Spleen (tissue), 11 donors: ENCODE data around the gene FCRL6. TPM values are rescaled to one million over a fixed set of nuclear protein-coding genes. Genes with fewer than 3 reads are reported as not detected.

Experiments used
- DNase-seq: peaks from one replicate; pipeline ENCODE4 v3.0.0-alpha.2; 2020
- H3K27ac ChIP-seq, 8 donors: fragments of 200-600 bp; sonication (generic) in 7 of 8; 1 replicate in 4 of 8; 2 replicates in 4 of 8; pipeline versions ENCODE4 v1.5.0 to v1.8.0; 2016 to 2021; ENCODE audit warnings: inconsistent platforms in 4 of 8, mild to moderate bottlenecking in 4 of 8, moderate library complexity in 1 of 8
- H3K27me3 ChIP-seq, 7 donors: fragments of 200-600 bp; sonication (generic) in 6 of 7; replicated peaks in 1 of 7; 1 replicate in 4 of 7; 2 replicates in 3 of 7; pipeline versions ENCODE4 v1.5.0 to v1.8.0; 2016 to 2021; ENCODE audit warnings: inconsistent platforms in 3 of 7, mild to moderate bottlenecking in 1 of 7
- H3K36me3 ChIP-seq, 6 donors: fragments of 200-600 bp; sonication (generic) in 5 of 6; 1 replicate in 4 of 6; 2 replicates in 2 of 6; pipeline versions ENCODE4 v1.5.0 to v1.8.0; 2016 to 2021; ENCODE audit warnings: inconsistent platforms in 2 of 6
- H3K4me1 ChIP-seq, 6 donors: fragments of 200-600 bp; sonication (generic) in 5 of 6; 1 replicate in 3 of 6; 2 replicates in 3 of 6; pipeline versions ENCODE4 v1.5.0 to v1.8.0; 2016 to 2021; ENCODE audit warnings: inconsistent platforms in 3 of 6
- H3K4me3 ChIP-seq, 8 donors: fragments of 200-600 bp; sonication (generic) in 7 of 8; 1 replicate in 4 of 8; 2 replicates in 4 of 8; pipeline versions ENCODE4 v1.5.0 to v1.8.0; 2016 to 2021; ENCODE audit warnings: inconsistent platforms in 4 of 8, mild to moderate bottlenecking in 4 of 8, moderate library complexity in 2 of 8
- H3K9me3 ChIP-seq, 8 donors: fragments of 200-600 bp; sonication (generic) in 7 of 8; 1 replicate in 4 of 8; 2 replicates in 4 of 8; pipeline versions ENCODE4 v1.5.0 to v1.8.0; 2016 to 2021; ENCODE audit warnings: inconsistent platforms in 4 of 8
- CTCF ChIP-seq, 11 experiments: fragments of 200-600 bp in 7 of 11; fragments of 450-650 bp in 4 of 11; sonication (generic) in 4 of 11; IDR thresholded peaks in 8 of 11; conservative IDR thresholded peaks in 3 of 11; 1 replicate in 7 of 11; 2 replicates in 4 of 11; pipeline versions ENCODE4 v1.4.0 to v1.8.0; 2016 to 2021; ENCODE audit warnings: antibody characterized with exemption in 11 of 11, inconsistent platforms in 4 of 11, mild to moderate bottlenecking in 1 of 11
- POLR2A ChIP-seq, 3 donors: fragments of 450-650 bp; IDR thresholded peaks; one replicate each; pipeline ENCODE4 v1.5.1; 2017; ENCODE audit warnings: antibody characterized with exemption in 3 of 3, mild to moderate bottlenecking in 1 of 3
- POLR2AphosphoS5 ChIP-seq, 3 donors: sonication (generic); formaldehyde crosslinking; IDR thresholded peaks; one replicate each; pipeline ENCODE4 v1.5.1; 2017; ENCODE audit warnings: antibody characterized with exemption in 3 of 3
- WGBS, 5 donors: extraction: QIAGEN DNeasy Blood & Tissue Kit in 3 of 5; methylation state at CpG; one replicate each; pipeline versions ENCODE4 v1.1.5 to v1.1.7; 2013 to 2018; 5-methylcytosine and 5-hydroxymethylcytosine counted together
- intact Hi-C: fragments of 100-400 bp; cut with DNase I; formaldehyde crosslinking; loops from one replicate; pipeline ENCODE4 v1.15.0; 2023; ENCODE audit warnings: low total_unique reads
- polyA plus RNA-seq, 3 donors: library from polyadenylated mRNA; stranded (reverse); fragments of 200-250 nt; gene quantifications; one replicate each; pipeline ENCODE4 v1.2.1, GENCODE V29; 2013
- total RNA-seq, 7 donors: library from RNA; depleted of rRNA in 3 of 7; stranded (reverse); fragments of >200 nt in 3 of 7; fragmentation: NEBNext Ultra II Directional in 4 of 7; extraction: Animal tissue kit (Norgen Biotek cat#: 25700) in 4 of 7; gene quantifications; one replicate each; pipeline versions ENCODE4 v1.1.0 to v1.2.1, GENCODE V29; 2016 to 2021
- donor health status: healthy with polysubstance abuse.
- donor health status: DM: no; HTN: no; CAD: no; lungs with moderate emphysema.
- donor health status: DM: no; HTN: no; CAD: no.
- donor health status: Bipolar disorder and iron deficiency.
- donor health status: healthy.
- donor health status: DM: no; HTN: no; CAD: no.
- donor health status: DM: yes; HTN: yes; CAD: no.

Gene FCRL6
- total and polyA plus RNA-seq, 10 donors: 0.52 to 24.4 (median 13.3) TPM

- DNase-seq: no peak
- TF ChIP-seq CTCF (IDR thresholded peaks at IDR 0.05 in 8 of 11, conservative IDR thresholded peaks at IDR 0.05 in 3 of 11): no peak
- TF ChIP-seq POLR2AphosphoS5 (IDR thresholded peaks at IDR 0.05): no peak
- TF ChIP-seq POLR2A (IDR thresholded peaks at IDR 0.05): no peak
- Histone ChIP-seq H3K4me1 (peaks cover 2 to 32% (median 17%) of the 10 kb centered on the region in 6 donors), H3K9me3 (no peaks in the 10 kb centered on the region), H3K4me3 (no peak overlapping the region), H3K27me3 (no peaks in the 10 kb centered on the region), H3K27ac (no peak overlapping the region), H3K36me3 (no peaks in the 10 kb centered on the region)
- WGBS, 5 donors: 51 to 90% (median 74%) methylated on average over 9 of the region's 9 CpGs
- intact Hi-C loops: no loop called here
These were observed 19.2 kb downstream of the FCRL6 start for GRCh38 chr1:159821171-159821867.

DNA sequence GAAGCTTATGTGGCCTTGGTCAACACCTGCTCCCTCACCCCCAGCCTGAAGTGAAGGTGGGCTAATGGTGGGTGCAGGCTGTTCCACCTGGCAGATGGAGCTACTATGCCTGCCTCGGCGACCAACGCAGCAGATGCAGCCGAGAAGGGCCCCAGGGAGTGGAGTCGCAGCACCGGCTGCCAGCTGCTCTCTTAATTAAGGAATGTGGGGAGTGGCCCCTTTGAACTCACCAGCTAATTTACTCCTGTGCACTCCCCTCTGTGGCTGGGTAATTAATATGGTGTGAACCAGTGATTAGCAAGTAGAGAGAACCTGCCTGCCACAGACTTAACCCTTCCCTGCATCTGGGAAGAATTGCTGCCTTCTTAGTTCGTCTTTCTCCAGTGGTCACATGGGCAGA is 21.2 kb downstream of the FCRL6 start:
- Histone ChIP-seq H3K36me3 (no peaks in the 10 kb centered on the region), H3K4me3 (no peak overlapping the region), H3K27me3 (no peaks in the 10 kb centered on the region), H3K4me1 (peaks cover 8 to 53% (median 37%) of the 10 kb centered on the region in 6 donors), H3K9me3 (no peaks in the 10 kb centered on the region), H3K27ac (no peak overlapping the region)
- intact Hi-C loops: no loop called here
- no peak for DNase-seq
- no peak for TF ChIP-seq CTCF (IDR thresholded peaks at IDR 0.05 in 8 of 11, conservative IDR thresholded peaks at IDR 0.05 in 3 of 11)
- no peak for TF ChIP-seq POLR2A (IDR thresholded peaks at IDR 0.05)
- TF ChIP-seq POLR2AphosphoS5 (IDR thresholded peaks at IDR 0.05): no peak
- WGBS, 5 donors: 73 to 87% (median 84%) methylated on average over 5 to 7 of the region's 7 CpGs

DNA sequence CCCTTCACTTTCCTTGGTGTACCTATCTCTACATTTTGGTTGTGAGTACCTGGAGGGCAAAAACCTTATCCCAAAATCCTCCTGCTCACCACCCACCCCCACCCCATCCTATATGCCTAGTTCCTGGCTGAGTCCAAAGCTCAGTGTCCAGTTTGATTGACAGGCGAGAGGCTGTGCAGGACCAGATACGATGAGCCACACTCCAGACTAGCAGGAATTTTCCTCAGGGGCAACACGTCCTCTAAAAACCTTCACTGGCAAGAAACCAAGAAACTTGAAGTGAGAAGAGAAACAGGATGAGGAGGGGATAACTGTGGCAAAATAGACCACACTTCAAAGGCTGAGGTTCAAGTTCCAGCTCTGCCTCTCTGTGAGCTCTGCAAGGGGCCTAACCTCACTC is 23.4 kb downstream of the FCRL6 start:
- peak overlapping the region in 2 of 8 donors; percentile 0 to 56 for H3K4me3 ChIP-seq

More for the DNA sequence above, 23.4 kb downstream of the FCRL6 start:
- 55 to 60% (median 58%) methylated on average over 3 of the region's 3 CpGs for WGBS, 5 donors
- H3K9me3 ChIP-seq: no peaks in the 10 kb centered on the region
- DNase-seq: no peak
- no peak for TF ChIP-seq POLR2A (IDR thresholded peaks at IDR 0.05)
- TF ChIP-seq POLR2AphosphoS5 (IDR thresholded peaks at IDR 0.05): no peak
- no peak for TF ChIP-seq CTCF (IDR thresholded peaks at IDR 0.05 in 8 of 11, conservative IDR thresholded peaks at IDR 0.05 in 3 of 11)
- no peaks in the 10 kb centered on the region for H3K36me3 ChIP-seq
- no peaks in the 10 kb centered on the region for H3K27me3 ChIP-seq
- H3K27ac ChIP-seq: peak overlapping the region in 5 of 8 donors; percentile 61 to 78 (median 72)
- H3K4me1 ChIP-seq: peaks cover 15 to 74% (median 55%) of the 10 kb centered on the region in 6 donors
- intact Hi-C loops: no loop called here
